Adipocyte (in vitro differentiated cells): ENCODE results near the gene KCNF1.

ENCODE experiments used
- DNase-seq: peaks from one replicate; pipeline ENCODE4 v3.0.0-alpha.2; 2015; ENCODE audit warnings: low read depth
- H3K27me3 ChIP-seq: replicated peaks from 2 replicates; pipeline ENCODE4 v1.7.0; 2013; ENCODE audit warnings: mild to moderate bottlenecking, low read length, moderate library complexity; ENCODE audit not compliant: control insufficient read depth, insufficient read depth
- H3K36me3 ChIP-seq: 2 replicates; pipeline ENCODE4 v1.7.0; 2013; ENCODE audit warnings: low read length, mild to moderate bottlenecking, moderate library complexity; ENCODE audit not compliant: control insufficient read depth, insufficient read depth, severe bottlenecking
- H3K4me1 ChIP-seq: 2 replicates; pipeline ENCODE4 v1.7.0; 2013; ENCODE audit warnings: mild to moderate bottlenecking, low read length, moderate library complexity; ENCODE audit not compliant: control insufficient read depth, insufficient read depth
- H3K4me3 ChIP-seq: 2 replicates; pipeline ENCODE4 v1.7.0; 2013; ENCODE audit warnings: mild to moderate bottlenecking, low read length, moderate library complexity
- H3K9ac ChIP-seq: 2 replicates; pipeline ENCODE4 v1.7.0; 2013; ENCODE audit warnings: mild to moderate bottlenecking, low read length, moderate library complexity
- H3K9me3 ChIP-seq: 2 replicates; pipeline ENCODE4 v1.7.0; 2013; ENCODE audit warnings: mild to moderate bottlenecking, low read length, moderate library complexity; ENCODE audit not compliant: control insufficient read depth

Gene KCNF1

DNA sequence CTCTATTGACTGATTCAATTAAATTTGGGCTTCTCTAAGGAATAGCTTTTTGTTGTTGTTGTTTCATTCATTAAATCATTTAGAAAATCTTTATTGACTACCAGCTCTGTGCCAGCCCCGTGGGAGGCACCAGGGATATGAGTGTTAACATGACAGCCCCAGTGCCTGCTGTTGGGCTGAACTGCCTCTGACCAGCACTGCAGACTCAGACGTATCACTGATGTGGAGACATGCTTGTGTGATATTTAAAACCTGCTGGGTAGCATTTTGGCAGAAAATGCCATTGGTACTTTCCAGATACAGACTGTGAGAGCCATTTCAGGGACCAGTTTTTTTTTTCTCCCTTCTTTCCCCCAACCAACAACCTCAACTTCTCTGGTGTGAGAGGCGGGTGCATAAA is 38.6 kb upstream of the KCNF1 start:
- no peak overlapping the region for H3K4me3 ChIP-seq
- DNase-seq: no peak

DNA sequence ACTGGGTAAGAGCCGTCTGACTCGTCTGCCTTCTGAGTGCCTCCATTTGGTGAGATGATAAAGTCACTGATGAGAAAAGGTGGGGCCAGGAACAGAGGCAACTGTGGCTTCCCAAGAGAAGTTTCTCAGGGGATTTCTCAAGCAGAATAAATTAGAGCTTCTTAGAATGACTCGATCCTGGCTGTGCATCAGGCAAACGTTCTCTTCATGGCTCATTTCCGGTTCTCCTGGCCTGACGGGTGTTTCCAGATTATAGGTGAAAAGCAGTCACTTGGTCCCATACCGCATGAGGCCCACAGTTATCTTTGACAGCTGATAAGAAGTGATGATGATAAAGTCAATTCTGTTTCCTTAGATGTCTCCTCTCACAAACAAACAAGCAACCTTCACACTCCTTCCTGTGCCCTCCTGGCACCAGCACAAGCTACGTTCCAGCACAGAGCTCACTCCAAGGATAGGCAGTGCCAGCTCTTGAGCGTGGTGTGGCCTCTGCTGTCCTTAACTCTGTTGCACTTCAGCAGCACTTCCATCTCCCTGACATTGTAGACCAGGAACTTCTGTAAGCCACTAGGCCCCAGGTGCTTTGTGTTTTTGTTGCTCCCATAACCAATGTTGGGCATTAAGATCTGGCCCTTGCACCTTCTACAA is 37.8 kb upstream of the KCNF1 start:
- Histone ChIP-seq H3K4me3 (no peak overlapping the region), H3K4me1 (no peaks in the 10 kb centered on the region), H3K9me3 (peaks cover 12% of the 10 kb centered on the region), H3K36me3 (no peaks in the 10 kb centered on the region), H3K9ac (no peak overlapping the region), H3K27me3 (no peaks in the 10 kb centered on the region)
- no peak for DNase-seq

More for the DNA sequence above, 38.6 kb upstream of the KCNF1 start:
- Histone ChIP-seq H3K9me3 (peaks cover 12% of the 10 kb centered on the region), H3K36me3 (no peaks in the 10 kb centered on the region), H3K9ac (no peak overlapping the region), H3K4me1 (no peaks in the 10 kb centered on the region), H3K27me3 (no peaks in the 10 kb centered on the region)

DNA sequence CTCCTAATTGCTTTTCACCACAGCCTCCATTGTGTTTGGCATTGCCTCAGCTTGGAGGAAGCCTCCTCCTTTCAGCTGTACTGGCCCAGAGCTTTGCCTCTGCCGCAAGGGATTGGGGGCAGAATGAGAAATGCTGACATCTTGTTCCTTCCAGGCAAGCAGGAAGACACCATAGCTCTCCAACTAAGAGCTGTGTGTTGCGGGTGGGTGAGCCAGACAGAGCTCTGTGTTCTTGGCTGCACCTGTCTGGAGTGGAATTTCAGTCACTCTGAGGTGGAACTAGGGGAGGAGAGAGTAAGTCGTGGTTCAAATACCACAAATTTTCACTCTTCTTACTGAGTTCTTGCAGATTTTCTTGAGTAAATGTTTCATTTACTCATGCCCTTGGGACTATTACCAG is 36.6 kb upstream of the KCNF1 start:
- no peak overlapping the region for H3K9ac ChIP-seq

DNA sequence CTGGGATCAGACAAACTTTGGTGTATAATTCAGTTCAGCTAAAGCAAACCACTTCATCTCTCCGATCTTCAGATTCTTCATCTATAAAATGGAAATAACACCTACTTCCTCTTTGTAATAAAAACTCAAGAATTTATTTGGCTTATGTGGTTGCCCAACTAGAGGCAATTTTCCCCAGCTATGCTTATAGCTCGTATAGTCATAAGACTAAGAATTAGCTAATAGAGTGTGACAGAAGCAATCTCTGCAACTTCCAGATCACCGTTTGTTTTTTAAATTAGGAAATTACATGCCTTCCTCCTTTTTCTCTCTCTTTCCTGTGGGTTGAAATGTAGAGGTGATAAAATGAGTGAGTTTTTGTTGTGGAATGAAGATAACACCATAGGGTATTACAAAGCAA is 35.3 kb upstream of the KCNF1 start:
- H3K9ac ChIP-seq: no peak overlapping the region
- no peak for DNase-seq
- no peak overlapping the region for H3K4me3 ChIP-seq
- H3K27me3 ChIP-seq: no peaks in the 10 kb centered on the region
- peaks cover 12% of the 10 kb centered on the region for H3K9me3 ChIP-seq
- H3K4me1 ChIP-seq: no peaks in the 10 kb centered on the region
- no peaks in the 10 kb centered on the region for H3K36me3 ChIP-seq

More for the DNA sequence above, 36.6 kb upstream of the KCNF1 start:
- Histone ChIP-seq H3K4me1 (no peaks in the 10 kb centered on the region), H3K4me3 (no peak overlapping the region), H3K27me3 (no peaks in the 10 kb centered on the region), H3K36me3 (no peaks in the 10 kb centered on the region), H3K9me3 (peaks cover 12% of the 10 kb centered on the region)
- DNase-seq: no peak

DNA sequence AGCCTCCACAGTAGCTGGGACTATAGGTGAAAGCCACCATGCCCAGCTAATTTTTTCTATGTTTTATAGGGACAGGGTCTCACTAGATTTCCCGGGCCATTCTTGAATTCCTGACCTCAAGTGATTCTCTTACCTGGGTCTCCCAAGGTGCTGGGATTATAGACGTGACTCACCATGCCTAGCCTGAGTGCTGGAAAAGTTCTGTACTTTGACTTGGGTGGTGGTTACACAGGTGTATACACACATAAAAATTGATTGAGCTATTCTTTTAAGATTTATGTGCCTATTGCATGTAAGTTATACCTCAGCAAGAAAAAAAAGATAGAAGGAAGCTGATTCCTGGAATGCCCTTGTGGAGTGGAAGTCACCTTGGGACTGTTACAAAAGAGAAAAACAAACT is 34.8 kb upstream of the KCNF1 start:
- Histone ChIP-seq H3K4me1 (no peaks in the 10 kb centered on the region), H3K4me3 (no peak overlapping the region), H3K36me3 (no peaks in the 10 kb centered on the region), H3K27me3 (no peaks in the 10 kb centered on the region), H3K9ac (no peak overlapping the region), H3K9me3 (peaks cover 9% of the 10 kb centered on the region)
- DNase-seq: no peak

DNA sequence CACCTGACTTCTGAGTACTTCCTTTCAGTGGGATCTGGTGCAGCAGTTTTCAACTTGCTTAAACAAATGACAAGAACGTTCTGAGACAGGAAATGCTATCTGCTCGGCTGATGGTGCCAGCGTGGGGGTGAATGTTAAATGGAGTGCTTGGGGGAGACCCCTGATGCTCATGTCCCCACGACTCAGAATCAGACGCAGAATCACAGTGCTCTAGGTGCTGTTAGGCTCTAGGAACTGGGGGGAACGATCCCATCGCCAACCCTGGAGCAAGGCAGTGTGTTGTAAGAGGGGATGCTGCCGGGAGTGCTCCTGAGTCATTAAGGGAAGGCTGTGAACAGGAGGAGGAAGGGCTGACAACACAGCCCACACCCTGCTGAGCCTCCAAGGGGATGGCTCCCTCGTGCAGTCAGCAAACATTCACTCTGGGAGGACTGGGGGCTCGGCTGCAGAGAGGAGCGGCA is 34.1 kb upstream of the KCNF1 start:
- DNase-seq: no peak
- H3K4me1 ChIP-seq: no peaks in the 10 kb centered on the region

DNA sequence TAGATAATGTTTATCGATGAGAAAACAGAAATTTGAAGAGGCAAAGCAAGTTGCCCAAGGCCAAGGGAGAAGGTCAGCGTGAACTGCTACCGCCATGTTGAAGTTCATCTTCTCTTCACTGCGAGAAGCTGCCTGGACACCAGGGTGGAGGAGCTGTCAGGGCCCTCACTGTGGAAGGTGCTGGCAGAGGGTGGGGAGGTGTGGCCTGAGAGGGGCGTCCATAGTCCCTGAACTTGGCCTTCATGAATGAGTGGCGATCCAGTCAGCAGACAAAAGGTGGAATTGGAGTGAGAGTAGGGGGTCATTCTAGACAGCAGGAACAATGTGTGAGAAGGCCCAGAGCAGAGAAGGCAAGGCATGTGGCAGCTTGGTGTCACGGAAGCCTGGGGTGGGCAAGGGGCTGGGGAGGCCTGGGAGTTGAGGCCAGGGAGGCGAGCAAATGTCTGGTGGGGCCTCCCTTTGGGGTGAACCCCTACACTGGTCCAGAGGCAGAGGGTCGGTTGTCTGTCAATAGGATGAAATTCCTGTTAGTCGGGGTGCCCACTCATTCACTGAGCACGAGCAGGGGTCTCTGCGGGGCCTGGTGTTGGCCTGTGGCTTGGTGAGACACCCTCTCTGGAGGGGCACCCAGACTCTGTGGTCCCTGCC is 33.3 kb upstream of the KCNF1 start:
- peaks cover 2% of the 10 kb centered on the region for H3K4me1 ChIP-seq
- H3K4me3 ChIP-seq: no peak overlapping the region
- H3K9ac ChIP-seq: no peak overlapping the region
- H3K36me3 ChIP-seq: no peaks in the 10 kb centered on the region
- peaks cover 8% of the 10 kb centered on the region for H3K27me3 ChIP-seq
- H3K9me3 ChIP-seq: no peaks in the 10 kb centered on the region
- no peak for DNase-seq

More for the DNA sequence above, 34.1 kb upstream of the KCNF1 start:
- no peak overlapping the region for H3K4me3 ChIP-seq
- no peak overlapping the region for H3K9ac ChIP-seq
- peaks cover under 1% of the 10 kb centered on the region for H3K27me3 ChIP-seq
- H3K36me3 ChIP-seq: no peaks in the 10 kb centered on the region
- peaks cover 2% of the 10 kb centered on the region for H3K9me3 ChIP-seq

DNA sequence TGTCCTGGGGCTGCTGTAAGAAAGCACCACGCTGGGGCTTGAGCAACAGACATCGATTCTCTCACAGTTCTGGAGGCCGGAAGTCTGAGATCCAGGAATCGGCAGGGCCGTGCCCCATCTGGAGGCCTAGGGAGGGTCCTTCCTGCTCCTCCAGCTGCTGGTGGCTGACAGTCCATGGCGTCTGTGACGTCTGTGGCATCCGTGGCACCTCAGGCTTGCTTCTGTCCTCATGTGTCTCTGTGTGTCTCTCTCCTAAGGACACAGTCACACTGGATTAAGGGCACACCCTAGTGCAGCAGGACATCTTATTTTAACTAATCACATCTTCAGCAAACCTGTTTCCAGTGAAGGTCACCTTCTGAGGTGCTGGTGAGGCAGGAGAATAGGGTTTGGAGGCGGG is 32.6 kb upstream of the KCNF1 start:
- Histone ChIP-seq H3K4me3 (no peak overlapping the region), H3K27me3 (peaks cover 9% of the 10 kb centered on the region), H3K9me3 (no peaks in the 10 kb centered on the region), H3K36me3 (no peaks in the 10 kb centered on the region), H3K4me1 (peaks cover 7% of the 10 kb centered on the region), H3K9ac (no peak overlapping the region)
- DNase-seq: no peak

DNA sequence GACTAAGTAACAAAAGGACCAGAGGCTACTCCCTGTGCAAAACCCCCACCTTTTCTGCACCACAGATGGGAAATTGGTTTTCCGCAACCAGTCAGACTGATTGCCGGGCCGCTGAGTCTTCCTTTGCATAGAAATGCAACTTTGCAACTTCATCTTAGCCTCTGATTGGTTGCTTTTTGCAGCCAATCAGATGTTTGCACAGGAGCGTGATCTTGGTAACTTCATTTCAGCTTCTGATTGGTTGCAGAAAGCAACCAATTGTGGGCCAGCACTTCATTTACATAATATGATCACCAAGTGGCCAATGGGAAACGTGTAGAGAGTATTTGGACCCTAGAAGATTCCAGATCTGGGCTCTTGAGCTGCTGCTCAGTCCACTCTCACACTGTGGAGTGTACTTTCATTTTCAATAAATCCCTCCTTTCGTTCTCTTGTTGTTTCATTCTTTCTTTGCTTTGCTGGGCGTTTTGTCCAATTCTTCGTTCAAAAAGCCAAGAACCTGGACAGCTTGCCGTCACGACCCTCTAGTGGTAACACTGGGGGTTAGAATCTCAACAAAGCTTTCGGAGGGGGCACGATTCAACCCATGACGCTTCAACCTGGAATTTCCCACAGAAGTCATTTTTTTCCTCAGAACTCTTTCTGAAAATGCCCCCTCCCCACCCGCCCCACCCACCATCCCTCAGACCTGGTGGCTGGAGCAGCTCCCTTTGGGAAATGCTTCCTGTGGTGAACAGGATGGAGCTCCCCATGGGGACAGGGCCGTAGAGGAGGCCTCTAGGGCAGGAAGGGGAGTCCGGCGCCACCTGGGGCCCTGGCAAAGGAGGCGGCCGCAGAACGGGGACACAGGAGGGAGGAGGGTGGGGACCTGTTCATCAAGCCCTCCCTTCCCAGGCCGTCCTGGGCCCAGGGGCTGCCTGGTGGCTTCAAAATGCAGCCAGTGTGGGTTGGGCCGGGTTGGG is 31.8 kb upstream of the KCNF1 start:
- Histone ChIP-seq H3K9ac (no peak overlapping the region), H3K4me3 (no peak overlapping the region), H3K36me3 (no peaks in the 10 kb centered on the region), H3K4me1 (peaks cover 14% of the 10 kb centered on the region), H3K27me3 (peaks cover 15% of the 10 kb centered on the region), H3K9me3 (no peaks in the 10 kb centered on the region)
- DNase-seq: no peak

DNA sequence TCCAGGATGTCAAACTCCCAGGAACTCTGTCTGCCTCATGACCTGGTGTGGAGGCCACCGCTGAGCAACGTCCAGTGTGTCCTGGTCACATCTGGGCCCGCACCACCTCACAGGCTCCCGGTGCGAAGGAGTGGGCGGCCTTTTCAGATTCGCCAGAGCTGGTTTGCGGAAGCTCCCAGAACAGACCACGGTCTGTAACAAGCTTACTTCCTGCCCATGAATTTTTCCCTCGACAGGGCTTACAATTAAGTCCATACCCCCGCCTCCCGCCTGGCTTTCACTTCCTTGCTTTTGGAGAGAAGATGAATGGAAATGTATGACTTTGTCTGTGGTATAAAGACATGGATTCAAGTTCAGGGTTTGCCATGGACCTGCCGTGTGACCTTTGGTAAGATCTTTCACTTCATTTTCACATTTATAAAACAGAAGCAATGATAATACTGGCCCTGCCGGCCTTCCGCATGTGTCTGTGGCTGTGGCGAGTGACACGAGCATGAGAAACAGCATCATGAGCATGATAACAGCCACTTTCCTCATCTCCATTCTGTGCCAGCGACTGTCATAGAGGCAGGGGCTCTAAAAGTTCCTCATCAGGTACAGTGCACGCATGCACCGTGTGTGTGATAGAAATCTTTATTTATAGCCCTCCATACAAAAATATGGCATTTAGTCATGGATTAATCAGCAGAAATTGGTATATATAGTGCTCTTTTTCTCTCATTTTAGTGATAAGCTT is 31.0 kb upstream of the KCNF1 start:
- H3K4me3 ChIP-seq: no peak overlapping the region
- H3K9ac ChIP-seq: no peak overlapping the region
- DNase-seq: no peak
- H3K9me3 ChIP-seq: no peaks in the 10 kb centered on the region
- H3K36me3 ChIP-seq: no peaks in the 10 kb centered on the region
- peaks cover 14% of the 10 kb centered on the region for H3K4me1 ChIP-seq
- H3K27me3 ChIP-seq: peaks cover 15% of the 10 kb centered on the region
